HG03064 (cell line): ENCODE measurements around the gene LIMS1.
A peak's percentile ranks its signal among the peaks of the same experiment; 100 is the strongest.
"Not testable (repeated sequence)": the region's sequence is repeated elsewhere in the genome, so short reads cannot be mapped to it uniquely, and the experiment has no call there.

Experiments
- ATAC-seq: cut with Tn5 transposase; IDR thresholded peaks from one replicate; pipeline ENCODE4 v1.9.1; 2021; ENCODE audit warnings: low read depth; ENCODE audit not compliant: unreplicated experiment

The LIMS1 gene

DNA sequence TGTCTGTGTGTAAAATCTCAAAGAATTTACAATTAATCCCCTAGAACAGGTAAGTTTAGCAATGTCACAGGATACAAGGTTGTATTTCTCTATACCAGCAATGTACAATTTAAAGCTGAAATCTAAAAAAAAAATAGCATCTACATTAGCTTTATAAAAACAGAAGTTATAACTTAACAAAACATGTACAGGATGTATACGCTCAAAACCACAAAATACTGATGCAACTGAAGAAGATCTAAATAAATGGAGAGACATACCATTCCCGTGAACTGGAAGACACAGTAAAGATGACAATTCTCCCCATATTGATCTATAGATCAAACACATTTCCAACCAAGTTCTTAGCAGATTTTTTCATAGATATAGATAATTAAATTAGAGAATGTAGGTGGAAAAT, 167.5 kb downstream of the LIMS1 start:
- ATAC-seq, result no peak

DNA sequence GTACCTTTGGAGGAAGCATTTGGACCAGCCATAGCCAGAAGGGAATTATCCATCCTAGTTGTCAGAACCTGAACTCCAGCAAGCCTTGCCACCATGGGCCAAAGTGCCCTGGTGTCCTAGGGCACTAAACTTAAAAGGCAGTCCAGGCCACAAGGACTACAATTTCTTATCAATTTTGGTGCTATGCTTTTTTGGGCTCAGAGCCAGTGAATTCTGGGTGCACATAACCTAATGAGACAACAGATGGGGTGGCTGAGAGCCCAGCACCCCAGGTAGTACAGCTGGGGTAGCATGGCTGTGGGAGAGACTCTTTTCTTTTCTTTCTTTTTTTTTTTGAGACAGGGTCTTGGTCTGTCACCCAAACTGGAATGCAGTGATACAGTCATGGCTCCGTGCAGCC, 170.6 kb downstream of the LIMS1 start:
- ATAC-seq, result no peak

- no peak for ATAC-seq
Observed at GRCh38 chr2:108707300-108707699, 173.0 kb downstream of the LIMS1 start.

DNA sequence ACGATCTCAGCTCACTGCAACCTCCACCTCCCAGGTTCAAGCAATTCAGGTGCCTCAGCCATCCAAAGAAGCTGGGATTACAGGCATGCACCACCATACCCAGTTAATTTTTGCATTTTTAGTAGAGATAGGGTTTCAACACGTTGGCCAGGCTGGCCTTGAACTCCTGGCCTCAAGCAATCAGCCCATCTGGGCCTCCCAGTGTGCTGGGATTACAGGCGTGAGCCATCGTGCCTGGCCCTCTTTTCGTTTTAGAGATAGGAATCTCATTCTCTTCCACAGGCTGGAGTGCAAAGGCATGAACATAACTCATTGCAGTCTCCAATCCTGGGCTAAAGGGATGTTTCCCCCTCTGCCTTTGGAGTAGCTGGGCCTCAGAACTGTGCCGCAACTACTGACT, 182.7 kb downstream of the LIMS1 start:
- ATAC-seq, result not testable (repeated sequence)

DNA sequence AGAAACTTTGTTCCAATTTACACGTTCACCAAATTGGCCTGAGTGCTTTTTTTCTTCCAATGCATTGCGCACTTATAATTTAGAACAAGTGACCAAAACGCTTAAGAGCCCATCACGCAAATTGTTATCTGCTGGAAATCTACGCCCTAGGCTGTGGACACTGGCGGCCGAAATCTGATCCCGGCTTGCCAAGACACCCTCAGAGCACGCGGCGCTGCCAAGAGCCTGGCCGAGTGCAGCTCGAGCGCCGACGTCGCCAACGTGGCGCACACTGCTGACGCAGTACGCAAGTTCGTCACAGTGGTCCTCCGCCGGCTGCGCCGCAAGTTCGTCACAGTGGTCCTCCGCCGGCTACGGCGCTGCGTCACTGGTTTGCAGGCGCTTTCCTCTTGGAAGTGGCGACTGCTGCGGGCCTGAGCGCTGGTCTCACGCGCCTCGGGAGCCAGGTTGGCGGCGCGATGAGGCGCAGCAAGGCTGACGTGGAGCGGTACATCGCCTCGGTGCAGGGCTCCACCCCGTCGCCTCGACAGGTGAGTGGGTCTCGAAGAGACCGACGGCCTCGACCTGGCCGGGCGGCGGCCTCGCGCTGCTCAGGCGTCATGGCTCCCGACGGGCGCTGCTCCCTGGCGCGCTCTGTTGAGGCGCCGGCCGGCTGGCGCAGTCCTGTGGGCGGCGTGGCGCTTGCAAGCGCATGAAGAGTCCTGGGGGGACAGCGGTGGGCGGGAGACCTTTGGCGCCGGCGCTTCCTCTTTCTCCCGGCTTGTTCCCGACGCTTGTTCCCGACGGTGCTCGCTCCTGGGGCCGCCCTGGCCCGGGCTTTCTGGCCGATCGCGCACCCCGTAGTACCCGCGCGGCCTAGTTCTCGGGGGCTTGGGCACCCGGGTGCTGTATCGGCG, 185.1 kb downstream of the LIMS1 start, which contains the start of gene RANBP2:
TSS of gene RANBP2 (plus strand) at position 334 of the 896 bp plus-strand sequence. CDS start at position 459, 125 bp downstream.
- peak; percentile 98 for ATAC-seq

DNA sequence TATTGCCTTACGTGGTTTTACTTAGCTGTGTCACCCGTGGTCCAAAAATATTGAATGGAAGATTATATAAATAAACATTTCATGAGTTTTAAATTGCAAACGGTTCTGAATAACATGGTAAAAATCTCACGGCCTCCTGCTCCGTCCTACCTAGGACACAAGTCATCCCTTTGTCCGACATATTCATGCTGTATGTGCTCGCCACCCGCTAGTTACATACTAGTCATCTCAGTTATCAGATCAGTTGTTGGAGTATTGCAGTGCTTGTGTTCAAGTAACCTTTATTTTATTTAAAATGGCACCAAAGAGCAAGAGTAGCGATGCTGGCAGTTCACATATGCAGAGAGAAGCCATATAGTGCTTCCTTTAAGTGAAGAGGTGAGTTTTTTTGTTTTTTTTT, 191.8 kb downstream of the LIMS1 start:
- ATAC-seq, result not testable (repeated sequence)

GRCh38 chr2:108734656-108735055, 200.4 kb downstream of the LIMS1 start:
- not testable (repeated sequence) for ATAC-seq
